ENCODE results near the gene DKC1.
A peak's percentile ranks its signal among the peaks of the same experiment; 100 is the strongest.

Gene DKC1

DNA sequence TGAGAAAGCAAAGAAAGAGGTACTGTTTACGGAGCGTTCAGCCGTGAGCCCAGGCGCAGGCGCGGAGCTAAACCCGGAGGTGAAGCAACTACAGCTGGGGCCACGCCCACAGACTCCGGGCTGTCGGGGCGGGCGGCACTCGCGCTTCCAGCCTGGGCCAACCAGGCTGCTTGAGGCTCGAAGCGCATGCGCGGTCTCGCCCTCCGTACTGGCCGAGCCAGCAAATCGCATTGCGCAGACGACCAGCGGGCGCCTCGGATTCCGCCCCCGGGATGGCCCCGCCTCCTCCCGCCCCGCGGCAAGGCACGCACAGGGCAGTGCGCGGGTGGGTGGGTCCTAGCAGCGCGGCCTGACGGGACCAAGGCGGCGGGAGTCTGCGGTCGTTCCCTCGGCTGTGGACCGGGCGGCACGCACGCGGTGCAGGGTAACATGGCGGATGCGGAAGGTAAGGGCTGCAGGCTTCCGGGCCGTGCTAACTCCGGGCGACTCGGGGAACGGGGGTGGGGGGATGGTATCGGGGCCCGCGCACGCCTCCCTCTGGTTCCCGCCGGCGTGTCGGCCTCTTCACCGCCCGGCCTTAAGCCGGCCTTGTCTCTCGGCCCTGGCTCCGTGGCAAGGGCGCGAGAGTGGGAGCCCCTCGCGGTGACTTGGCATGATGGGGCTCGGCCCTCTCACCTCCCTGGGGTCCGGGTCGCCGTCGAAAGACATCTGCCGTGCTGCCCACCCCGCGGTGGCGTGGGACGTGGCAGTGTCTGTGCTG lies at the start of gene DKC1:
Gene DKC1 (plus strand): TSS at position 328 of the 760 bp plus-strand sequence. CDS start 102 bp downstream, at position 430.
- Mint-ChIP-seq H3K9me3 (no peaks in the 10 kb centered on the region), H3K4me1 (peaks cover 21% of the 10 kb centered on the region), H3K4me3 (peak within 1 kb of the TSS; percentile 78), H3K27ac (peak within 1 kb of the TSS; percentile 91), H3K36me3 (peaks cover 48% of the 10 kb centered on the region)
- ATAC-seq (peak; percentile 93), DNase-seq (ENCODE audit: low spot score in 2 of 2) (peak; percentile 81 to 93)

DNA sequence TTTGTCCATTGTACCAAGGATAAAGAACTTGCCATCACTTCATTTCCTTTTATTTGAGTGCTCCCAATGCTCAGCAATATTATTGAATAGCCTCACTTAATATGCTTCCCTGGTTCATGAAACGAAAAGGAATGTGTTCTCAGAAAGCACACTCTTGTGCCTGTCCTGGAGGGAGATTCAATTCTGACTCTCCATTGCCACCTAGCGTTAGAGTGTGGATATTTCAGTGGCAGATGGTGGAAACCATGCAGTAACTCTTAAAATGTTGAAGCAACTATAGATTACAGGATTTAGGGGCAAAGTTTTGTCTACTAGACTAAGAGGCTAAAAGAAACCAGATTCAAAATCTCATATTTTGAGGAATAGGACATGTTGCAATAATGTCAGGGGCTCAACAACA lies 47.7 kb upstream of the DKC1 start:
- ATAC-seq, result no peak
- Mint-ChIP-seq H3K4me3 (no peak overlapping the region), H3K27ac (no peak overlapping the region), H3K36me3 (peaks cover 58% of the 10 kb centered on the region), H3K9me3 (no peaks in the 10 kb centered on the region), H3K4me1 (peaks cover 69% of the 10 kb centered on the region)
- DNase-seq (ENCODE audit: low spot score in 2 of 2), result no peak

DNA sequence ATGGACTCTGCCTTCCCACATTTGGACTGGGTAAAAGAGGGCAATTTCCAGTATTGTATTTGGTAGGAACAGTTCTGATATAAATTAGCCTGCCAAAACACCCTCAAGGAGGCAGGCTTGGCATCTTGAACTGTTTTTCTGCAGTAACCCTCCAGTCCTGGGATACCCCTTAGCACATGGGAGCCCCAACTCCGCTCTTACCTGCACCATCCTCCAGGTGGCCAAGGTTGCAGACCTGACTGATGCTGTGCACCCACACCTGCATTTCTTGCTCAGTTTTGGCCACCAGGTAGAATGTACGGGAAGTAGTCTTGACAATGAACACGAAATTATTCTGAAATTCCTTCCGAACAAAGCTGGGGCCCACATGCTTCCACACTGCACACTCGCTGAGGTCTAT lies 46.8 kb upstream of the DKC1 start:
- DNase-seq (ENCODE audit: low spot score in 2 of 2), result no peak
- H3K36me3 Mint-ChIP-seq, result peaks cover 49% of the 10 kb centered on the region
- H3K27ac Mint-ChIP-seq, result no peak overlapping the region
- no peak overlapping the region for H3K4me3 Mint-ChIP-seq
- ATAC-seq, result no peak
- no peaks in the 10 kb centered on the region for H3K9me3 Mint-ChIP-seq
- peaks cover 68% of the 10 kb centered on the region for H3K4me1 Mint-ChIP-seq

DNA sequence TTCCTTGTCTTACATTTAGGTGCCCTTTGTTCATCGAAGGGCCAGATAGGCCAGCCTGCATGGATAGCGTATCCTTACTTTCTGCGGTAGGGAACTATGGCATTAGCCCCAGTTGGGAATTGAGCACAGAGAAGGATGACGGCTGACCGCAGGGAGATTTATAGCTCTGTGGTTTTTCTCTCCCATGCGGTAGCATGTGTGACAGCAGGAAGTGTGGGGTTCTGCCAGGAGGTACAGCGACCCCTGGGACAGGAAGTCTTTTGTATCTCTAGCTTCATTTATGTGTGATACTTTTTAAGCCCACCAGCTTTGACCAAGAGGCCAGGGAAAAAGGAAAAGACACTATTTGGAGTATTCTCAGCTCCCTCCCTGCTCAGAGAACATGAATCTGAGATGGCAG lies 44.8 kb upstream of the DKC1 start:
- Mint-ChIP-seq H3K27ac (peak overlapping the region; percentile 97), H3K36me3 (peaks cover 29% of the 10 kb centered on the region), H3K9me3 (no peaks in the 10 kb centered on the region), H3K4me1 (peaks cover 69% of the 10 kb centered on the region), H3K4me3 (peak overlapping the region; percentile 68)
- ATAC-seq, result no peak
- DNase-seq (ENCODE audit: low spot score in 2 of 2), result no peak

DNA sequence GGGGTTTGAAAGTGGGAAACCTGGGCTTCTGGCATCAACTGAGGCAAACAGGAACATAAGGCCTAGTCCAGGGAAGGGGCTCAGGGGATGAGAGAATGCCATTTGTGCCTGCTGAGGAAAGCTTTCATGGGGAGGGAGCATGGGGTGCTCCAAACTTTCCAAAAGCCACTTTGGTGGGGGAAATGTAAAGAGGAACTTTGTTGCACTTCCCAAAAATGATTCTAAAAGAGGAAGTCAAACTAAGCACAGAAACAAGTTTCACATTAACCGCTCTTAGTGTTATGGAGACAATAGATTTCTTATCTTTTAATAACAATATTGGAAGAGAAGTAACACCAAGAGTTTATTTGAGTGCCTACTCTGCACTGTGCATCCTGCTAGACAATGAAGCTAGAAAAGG lies 44.0 kb upstream of the DKC1 start:
- Mint-ChIP-seq H3K36me3 (peaks cover 27% of the 10 kb centered on the region), H3K27ac (peak overlapping the region; percentile 97), H3K9me3 (no peaks in the 10 kb centered on the region), H3K4me3 (peak overlapping the region; percentile 68), H3K4me1 (peaks cover 70% of the 10 kb centered on the region)
- DNase-seq (ENCODE audit: low spot score in 2 of 2) (no peak), ATAC-seq (no peak)

DNA sequence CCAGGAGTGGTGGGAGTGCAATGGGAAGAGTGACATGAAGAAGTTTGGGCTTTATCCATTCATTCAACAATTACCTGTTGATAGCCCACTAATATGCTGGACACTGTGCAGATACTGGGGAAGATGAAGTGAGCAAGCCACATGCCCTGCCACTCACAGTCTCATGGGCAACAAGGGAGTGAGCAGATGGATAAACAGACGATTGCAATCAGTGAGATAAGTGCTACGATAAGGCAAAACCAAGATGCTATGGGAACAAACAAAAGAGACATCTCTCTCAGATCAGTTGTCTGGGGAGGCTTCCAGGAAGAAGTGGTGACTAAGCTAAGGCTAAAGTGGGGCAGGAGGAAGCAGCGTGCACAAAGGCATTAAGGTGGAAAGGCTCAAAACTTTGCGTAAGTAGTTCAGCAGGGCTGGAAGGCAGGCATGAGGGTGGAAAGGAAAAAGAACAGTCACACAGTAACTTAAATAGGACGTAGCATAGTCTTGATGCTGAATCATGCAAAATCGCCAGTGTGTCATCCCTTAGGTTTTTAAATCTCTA lies 43.5 kb upstream of the DKC1 start:
- Mint-ChIP-seq H3K36me3 (peaks cover 27% of the 10 kb centered on the region), H3K4me1 (peaks cover 74% of the 10 kb centered on the region), H3K4me3 (peak overlapping the region; percentile 68), H3K9me3 (no peaks in the 10 kb centered on the region), H3K27ac (peak overlapping the region; percentile 97)
- DNase-seq (ENCODE audit: low spot score in 2 of 2) (no peak), ATAC-seq (peak; percentile 90)

DNA sequence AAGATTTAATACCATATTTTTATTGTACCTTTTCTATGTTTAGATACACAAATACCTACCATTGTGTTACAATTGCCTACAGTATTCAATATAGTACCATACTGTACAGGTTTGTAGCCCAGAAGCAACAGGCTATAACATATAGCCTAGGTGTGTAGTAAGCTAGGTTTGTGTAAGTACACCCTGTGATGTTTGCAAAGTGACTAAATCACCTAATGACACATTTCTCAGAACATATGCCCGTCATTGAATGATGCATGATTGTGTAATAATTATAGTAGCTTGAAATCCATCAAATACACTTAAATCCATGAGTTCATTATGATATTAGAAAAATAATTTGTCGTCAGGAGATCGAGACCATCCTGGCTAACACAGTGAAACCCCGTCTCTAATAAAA lies 42.6 kb upstream of the DKC1 start:
- H3K4me3 Mint-ChIP-seq, result peak overlapping the region; percentile 68
- H3K9me3 Mint-ChIP-seq, result no peaks in the 10 kb centered on the region
- H3K36me3 Mint-ChIP-seq, result peaks cover 19% of the 10 kb centered on the region
- DNase-seq (ENCODE audit: low spot score in 2 of 2) (no peak), ATAC-seq (peak; percentile 58)
- peaks cover 77% of the 10 kb centered on the region for H3K4me1 Mint-ChIP-seq
- peak overlapping the region; percentile 97 for H3K27ac Mint-ChIP-seq

DNA sequence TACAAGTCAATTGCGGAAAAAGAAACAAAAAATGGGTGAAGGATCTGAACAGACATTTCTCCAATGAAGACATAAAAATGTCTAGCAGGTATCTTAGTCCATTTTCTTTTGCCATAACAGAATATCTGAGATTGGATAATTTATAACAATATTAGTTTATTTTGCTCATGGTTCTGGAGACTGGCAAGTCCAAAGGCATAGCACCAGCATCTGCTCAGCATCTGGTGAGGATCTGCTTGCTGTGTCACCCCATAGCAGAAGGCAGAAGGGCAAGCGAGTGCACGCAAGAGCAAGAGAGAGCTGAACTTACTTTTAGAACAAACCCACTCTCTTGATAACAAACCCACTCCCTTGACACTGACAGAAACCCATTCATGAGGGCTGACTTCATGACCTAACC lies 41.5 kb upstream of the DKC1 start:
- peak overlapping the region; percentile 50 for H3K27ac Mint-ChIP-seq

DNA sequence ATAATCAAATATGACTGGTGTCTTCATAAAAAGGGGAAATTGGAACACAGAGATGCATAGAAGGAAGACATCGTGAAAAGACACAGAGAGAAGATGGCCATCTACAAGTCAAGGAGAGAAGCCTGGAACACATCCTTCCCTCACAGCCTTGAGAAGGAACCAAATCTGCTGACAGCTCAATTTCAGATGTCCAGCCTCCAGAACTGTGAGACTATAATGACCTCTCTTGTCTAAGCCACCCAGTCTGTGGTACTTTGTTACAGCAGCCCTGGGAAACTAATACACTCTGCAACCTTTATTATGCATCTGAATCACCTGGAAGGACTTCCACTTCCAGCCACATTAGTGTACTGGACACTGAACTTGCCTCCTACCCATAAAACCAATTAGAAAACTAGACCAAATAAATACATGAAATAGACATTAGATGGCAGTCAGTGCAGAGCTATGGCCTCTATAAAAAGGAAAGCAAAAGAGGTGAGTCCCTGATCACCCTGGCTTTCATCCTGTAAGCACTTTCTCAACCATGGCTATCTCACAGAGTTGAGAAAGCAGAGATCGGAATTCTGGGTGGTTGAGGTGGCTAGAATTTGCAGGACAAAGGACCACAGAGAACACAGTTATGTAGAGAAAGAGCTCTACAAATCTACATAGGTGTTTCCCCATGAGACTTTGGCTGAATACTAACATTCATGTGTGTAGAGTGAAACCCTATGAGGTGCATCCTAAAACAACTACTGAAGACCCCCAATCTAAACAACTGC lies 37.5 kb upstream of the DKC1 start:
- DNase-seq (ENCODE audit: low spot score in 2 of 2), result no peak
- peak; percentile 59 for ATAC-seq
- H3K4me3 Mint-ChIP-seq, result peak overlapping the region; percentile 57
- peak overlapping the region; percentile 94 for H3K27ac Mint-ChIP-seq
- H3K9me3 Mint-ChIP-seq, result peaks cover 2% of the 10 kb centered on the region
- H3K4me1 Mint-ChIP-seq, result peaks cover 86% of the 10 kb centered on the region
- peaks cover 13% of the 10 kb centered on the region for H3K36me3 Mint-ChIP-seq

More for the DNA sequence above, 41.5 kb upstream of the DKC1 start:
- Mint-ChIP-seq H3K9me3 (no peaks in the 10 kb centered on the region), H3K4me1 (peaks cover 84% of the 10 kb centered on the region), H3K4me3 (no peak overlapping the region), H3K36me3 (peaks cover 9% of the 10 kb centered on the region)
- no peak for DNase-seq (ENCODE audit: low spot score in 2 of 2)
- ATAC-seq, result no peak

DNA sequence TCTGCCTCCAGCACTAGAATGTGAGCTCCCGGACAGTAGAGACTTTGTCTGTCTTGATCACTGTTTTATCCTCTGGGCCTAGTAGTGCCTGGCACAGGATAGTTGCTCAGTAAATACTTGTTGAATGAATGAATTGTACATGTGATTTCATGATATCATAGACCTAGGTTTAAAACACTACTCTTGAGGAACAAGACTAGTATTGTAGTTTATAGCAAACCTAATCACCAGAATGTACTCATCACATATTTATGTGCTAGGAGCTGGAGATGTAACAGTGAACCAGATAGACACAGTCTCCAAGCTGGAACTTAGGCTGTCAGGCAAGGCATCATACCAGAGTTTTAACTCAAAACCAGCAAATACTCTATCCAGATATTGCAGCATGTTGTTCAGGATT lies 35.2 kb upstream of the DKC1 start:
- Mint-ChIP-seq H3K4me1 (peaks cover 94% of the 10 kb centered on the region), H3K4me3 (peak overlapping the region; percentile 29), H3K27ac (peak overlapping the region; percentile 94)

DNA sequence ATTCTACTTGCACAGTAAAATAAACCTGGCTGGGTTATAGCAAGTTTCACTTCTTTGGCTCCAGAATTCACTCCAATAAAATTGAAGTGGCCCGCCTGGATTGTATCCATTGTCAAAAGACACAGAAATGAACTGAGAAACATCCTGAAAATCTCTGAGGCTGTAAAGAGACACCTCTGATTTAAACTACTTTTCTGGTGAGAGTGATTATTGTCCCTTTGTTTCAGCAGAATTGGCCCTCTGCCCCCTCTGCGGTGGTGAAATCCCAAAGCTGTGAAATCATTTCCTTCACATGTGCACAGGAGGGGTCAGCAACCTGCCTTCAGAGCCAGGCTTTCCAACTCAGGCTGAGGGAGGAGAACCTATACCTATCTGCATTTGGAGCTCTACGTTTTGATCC lies 34.8 kb upstream of the DKC1 start:
- ATAC-seq (no peak), DNase-seq (ENCODE audit: low spot score in 2 of 2) (no peak)
- Mint-ChIP-seq H3K4me1 (peaks cover 94% of the 10 kb centered on the region), H3K36me3 (peaks cover 13% of the 10 kb centered on the region), H3K27ac (peak overlapping the region; percentile 94), H3K4me3 (peak overlapping the region; percentile 14), H3K9me3 (peaks cover 2% of the 10 kb centered on the region)

More for the DNA sequence above, 35.2 kb upstream of the DKC1 start:
- DNase-seq (ENCODE audit: low spot score in 2 of 2) (no peak), ATAC-seq (no peak)
- peaks cover 13% of the 10 kb centered on the region for H3K36me3 Mint-ChIP-seq
- H3K9me3 Mint-ChIP-seq, result peaks cover 2% of the 10 kb centered on the region

DNA sequence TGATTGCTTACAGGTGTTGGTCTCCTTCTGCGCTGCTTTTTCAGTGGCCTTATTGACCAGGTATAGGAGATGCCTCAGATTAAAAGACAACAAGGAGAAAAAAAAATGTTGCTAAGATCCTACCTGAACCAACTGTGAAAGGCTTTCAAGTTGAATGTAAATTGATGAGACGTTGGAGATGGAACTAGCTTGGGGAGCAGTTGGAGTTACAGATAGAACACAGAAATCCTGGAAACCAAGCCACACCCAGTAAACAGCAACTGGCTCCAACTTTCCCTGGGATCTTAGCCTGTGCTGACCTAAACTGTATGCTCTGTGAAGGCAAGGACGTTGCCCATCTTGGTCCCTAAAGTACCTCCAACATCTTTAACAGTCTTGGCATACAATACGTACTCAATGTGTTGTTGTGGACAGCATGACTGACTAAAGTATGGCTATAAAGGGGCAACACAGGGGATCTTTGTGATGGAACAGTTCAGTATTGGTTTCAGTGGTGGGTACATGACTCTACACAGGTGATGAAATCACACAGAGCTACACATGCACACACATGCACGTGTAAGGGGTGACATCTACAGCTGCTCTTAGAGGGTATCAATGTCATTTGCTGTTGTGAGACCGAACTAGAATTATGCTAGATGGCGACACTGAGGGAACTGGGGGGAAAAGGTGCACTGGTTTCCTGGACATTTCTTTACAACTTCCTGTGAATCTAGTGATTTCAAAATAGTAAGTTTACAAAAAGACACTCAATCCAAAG lies 34.1 kb upstream of the DKC1 start:
- H3K4me3 Mint-ChIP-seq, result peak overlapping the region; percentile 14
- H3K36me3 Mint-ChIP-seq, result peaks cover 8% of the 10 kb centered on the region
- H3K9me3 Mint-ChIP-seq, result peaks cover 2% of the 10 kb centered on the region
- peak; percentile 74 for ATAC-seq
- no peak for DNase-seq (ENCODE audit: low spot score in 2 of 2)
- peak overlapping the region; percentile 94 for H3K27ac Mint-ChIP-seq
- peaks cover 91% of the 10 kb centered on the region for H3K4me1 Mint-ChIP-seq

DNA sequence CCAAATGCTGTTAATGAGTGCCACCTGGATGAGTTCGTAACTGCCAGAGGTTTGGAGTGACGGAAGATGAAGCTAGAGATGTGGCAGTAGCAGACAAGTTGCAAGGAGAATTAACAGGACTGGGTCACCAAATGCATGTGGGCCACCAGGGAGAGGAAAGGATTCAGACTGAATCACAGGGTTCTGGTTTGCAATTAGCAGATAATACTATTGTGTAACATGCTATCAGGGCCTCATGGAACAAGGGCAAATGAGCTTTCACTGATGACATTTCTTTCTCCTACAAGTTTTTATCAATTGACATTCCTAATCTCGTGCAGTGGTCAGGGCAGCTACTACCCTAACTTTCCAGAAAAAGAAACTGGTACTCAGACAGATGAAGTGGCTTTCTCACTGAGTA lies 33.2 kb upstream of the DKC1 start:
- ATAC-seq, result no peak
- no peak for DNase-seq (ENCODE audit: low spot score in 2 of 2)
- Mint-ChIP-seq H3K27ac (peak overlapping the region; percentile 94), H3K9me3 (peaks cover 2% of the 10 kb centered on the region), H3K36me3 (peaks cover 8% of the 10 kb centered on the region), H3K4me1 (peaks cover 92% of the 10 kb centered on the region), H3K4me3 (peak overlapping the region; percentile 14)

DNA sequence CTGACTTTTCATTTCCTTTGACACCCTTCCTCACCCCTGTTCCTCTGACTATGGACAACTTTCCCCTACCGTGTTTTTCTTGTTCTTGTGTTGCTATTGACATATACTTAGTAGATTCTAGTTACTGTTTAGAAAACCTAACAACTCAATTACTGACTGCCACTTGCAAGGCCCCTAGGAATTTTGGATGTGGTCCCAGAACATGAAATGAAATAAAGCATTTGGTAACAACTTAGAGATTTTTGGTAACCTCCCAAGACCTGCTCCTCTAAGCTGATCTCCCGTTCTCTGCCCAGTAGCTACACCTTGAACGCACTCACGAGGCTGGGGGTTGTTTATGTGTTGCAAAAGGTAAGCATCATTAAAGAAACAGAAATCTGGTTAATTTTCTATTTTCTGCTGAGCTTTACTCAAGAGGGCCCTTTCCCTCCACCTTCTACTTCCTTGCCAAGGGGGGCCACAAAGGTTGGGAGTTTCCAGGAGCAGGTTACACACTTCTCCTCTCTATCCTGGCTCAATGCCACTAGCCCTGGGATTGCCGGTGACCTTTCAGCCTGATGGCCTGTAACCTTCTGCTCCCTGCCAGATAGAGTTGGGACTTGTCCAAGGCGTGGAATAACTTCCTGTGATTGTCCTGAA lies 32.3 kb upstream of the DKC1 start:
- Mint-ChIP-seq H3K27ac (peak overlapping the region; percentile 94), H3K36me3 (peaks cover 8% of the 10 kb centered on the region), H3K4me3 (peak overlapping the region; percentile 14), H3K4me1 (peaks cover 91% of the 10 kb centered on the region), H3K9me3 (peaks cover 2% of the 10 kb centered on the region)
- ATAC-seq (no peak), DNase-seq (ENCODE audit: low spot score in 2 of 2) (no peak)
